ENCODE data around the gene AP1AR. TPM values are rescaled to one million over a fixed set of nuclear protein-coding genes. Genes with fewer than 3 reads are reported as not detected.

Gene AP1AR
- total and polyA plus RNA-seq, 7 experiments from 2014 or later, result 7.3 to 23.8 (median 17.0) TPM

DNA sequence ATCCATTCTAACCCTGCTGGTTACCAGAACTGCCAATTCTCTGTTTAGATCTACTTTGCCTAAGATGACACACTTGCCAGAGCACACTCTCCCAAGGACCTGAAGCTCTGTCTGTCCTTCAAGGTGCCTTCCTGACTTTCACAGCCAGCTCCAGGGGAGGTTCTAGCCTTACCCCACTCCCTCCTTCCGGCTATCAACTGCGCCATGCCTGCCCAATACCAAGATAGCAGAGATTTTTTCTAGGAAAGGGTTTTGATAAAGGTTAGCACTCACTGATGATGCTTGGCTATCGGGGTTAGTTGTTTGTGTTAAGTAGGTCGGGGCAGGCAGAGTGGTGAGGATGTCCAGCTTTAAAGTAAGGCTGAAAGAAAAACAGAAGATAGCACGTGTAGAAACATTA lies 79.9 kb downstream of the AP1AR start:
- no peaks in the 10 kb centered on the region for H3K4me1 ChIP-seq (ENCODE audit: control insufficient read depth in 2 of 2, insufficient read depth in 2 of 2, low read length in 2 of 2)
- peaks cover 0 to 31% (median 12%) of the 10 kb centered on the region in 5 donors for H3K36me3 Mint-ChIP-seq
- DNase-seq, result no peak
- no peaks in the 10 kb centered on the region for H3K27me3 ChIP-seq (ENCODE audit: control insufficient read depth in 2 of 2, insufficient read depth in 2 of 2, low read length in 2 of 2)
- ATAC-seq, result no peak
- no peaks in the 10 kb centered on the region for H3K27me3 Mint-ChIP-seq
- CTCF ChIA-PET, result no interaction called here
- intact Hi-C loops (cut with micrococcal nuclease), result no loop called here
- no peaks in the 10 kb centered on the region for H3K9me3 ChIP-seq (ENCODE audit: control insufficient read depth in 2 of 3, low read length in 3 of 3)
- H3K36me3 ChIP-seq (ENCODE audit: control insufficient read depth in 2 of 3, insufficient read depth in 3 of 3, low read length in 3 of 3), result no peaks in the 10 kb centered on the region
- H3K4me3 ChIP-seq (ENCODE audit: low read length), result no peak overlapping the region
- no peak overlapping the region for H3K27ac Mint-ChIP-seq
- POLR2A ChIA-PET, result no interaction called here
- H3K4me3 Mint-ChIP-seq, result no peak overlapping the region
- H3K27ac ChIP-seq (ENCODE audit: low read depth, low read length), result no peak overlapping the region
- H3K9me3 Mint-ChIP-seq, result peaks cover 0 to 1% (median 0%) of the 10 kb centered on the region in 11 donors
- H3K4me1 Mint-ChIP-seq, result peaks cover 18 to 53% (median 25%) of the 10 kb centered on the region in 7 donors

DNA sequence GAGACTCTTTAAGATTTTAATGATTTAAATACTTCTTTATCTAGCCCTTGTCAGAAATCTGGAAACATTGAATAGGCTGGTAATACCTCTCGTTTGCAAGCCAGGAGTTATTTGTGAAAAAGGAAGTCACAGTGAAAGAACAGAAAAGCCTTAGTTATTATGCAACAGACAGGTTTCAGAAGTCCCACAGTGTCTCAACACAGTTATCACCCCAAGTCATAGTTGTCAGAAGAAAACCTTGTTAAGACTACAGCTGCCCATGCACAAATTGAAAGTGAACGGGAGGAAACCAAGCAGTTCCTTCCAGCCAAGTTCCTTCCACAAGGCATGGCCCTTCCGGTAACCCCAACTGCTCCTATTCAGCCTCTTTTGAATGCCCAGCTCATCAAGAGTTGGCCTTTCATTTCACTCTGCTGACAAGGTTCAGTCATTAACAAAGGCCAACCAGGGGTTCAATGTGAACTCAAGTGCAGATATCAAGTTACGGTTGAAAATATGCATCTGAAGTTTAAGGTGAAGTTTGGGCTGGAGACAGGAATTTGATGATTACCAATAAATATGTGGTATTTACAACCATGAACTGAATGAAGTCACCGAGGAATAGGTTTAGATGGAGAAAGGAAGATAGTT lies 81.1 kb downstream of the AP1AR start:
- intact Hi-C loops (cut with micrococcal nuclease), result no loop called here
- Mint-ChIP-seq H3K27ac (no peak overlapping the region), H3K36me3 (peaks cover 0 to 26% (median 16%) of the 10 kb centered on the region in 5 donors), H3K27me3 (no peaks in the 10 kb centered on the region), H3K4me3 (peak overlapping the region in 2 of 10 donors; percentile 1 to 13), H3K9me3 (peaks cover 0 to 5% (median 0%) of the 10 kb centered on the region in 11 donors), H3K4me1 (peaks cover 7 to 41% (median 21%) of the 10 kb centered on the region in 7 donors)
- peak; percentile 74 for ATAC-seq
- H3K27me3 ChIP-seq (ENCODE audit: control insufficient read depth in 2 of 2, insufficient read depth in 2 of 2, low read length in 2 of 2), result no peaks in the 10 kb centered on the region
- no peak overlapping the region for H3K27ac ChIP-seq (ENCODE audit: low read depth, low read length)
- CTCF ChIA-PET, result no interaction called here
- POLR2A ChIA-PET, result no interaction called here
- no peak overlapping the region for H3K4me3 ChIP-seq (ENCODE audit: low read length)
- H3K36me3 ChIP-seq (ENCODE audit: control insufficient read depth in 2 of 3, insufficient read depth in 3 of 3, low read length in 3 of 3), result no peaks in the 10 kb centered on the region
- no peaks in the 10 kb centered on the region for H3K4me1 ChIP-seq (ENCODE audit: control insufficient read depth in 2 of 2, insufficient read depth in 2 of 2, low read length in 2 of 2)
- H3K9me3 ChIP-seq (ENCODE audit: control insufficient read depth in 2 of 3, low read length in 3 of 3), result no peaks in the 10 kb centered on the region
- no peak for DNase-seq

DNA sequence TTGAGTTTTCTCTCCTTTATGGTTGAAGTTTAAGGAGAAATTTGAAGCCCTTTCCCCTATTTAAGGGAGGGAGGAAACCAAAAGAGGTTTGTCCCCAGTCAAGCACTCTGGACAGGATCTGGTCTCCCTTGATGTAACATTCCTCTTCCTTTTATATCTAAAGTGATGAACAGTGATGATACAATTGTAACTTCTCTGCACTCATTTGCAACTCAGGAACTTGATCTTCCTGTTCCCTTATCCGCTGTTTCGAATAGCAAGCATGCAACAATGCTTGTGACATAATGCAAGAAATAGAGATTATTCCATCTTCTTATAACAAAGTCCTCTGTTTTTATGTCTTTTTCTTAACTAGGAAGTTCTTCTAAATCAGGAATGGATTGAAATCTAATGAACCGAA lies 83.9 kb downstream of the AP1AR start:
- Mint-ChIP-seq H3K27ac (no peak overlapping the region), H3K4me3 (no peak overlapping the region), H3K27me3 (no peaks in the 10 kb centered on the region), H3K4me1 (peaks cover 0 to 23% (median 12%) of the 10 kb centered on the region in 7 donors), H3K9me3 (peaks cover 0 to 5% (median 0%) of the 10 kb centered on the region in 11 donors), H3K36me3 (peaks cover 0 to 29% (median 26%) of the 10 kb centered on the region in 5 donors)
- Histone ChIP-seq H3K4me3 (ENCODE audit: low read length) (no peak overlapping the region), H3K36me3 (ENCODE audit: control insufficient read depth in 2 of 3, insufficient read depth in 3 of 3, low read length in 3 of 3) (no peaks in the 10 kb centered on the region), H3K9me3 (ENCODE audit: control insufficient read depth in 2 of 3, low read length in 3 of 3) (no peaks in the 10 kb centered on the region), H3K27ac (ENCODE audit: low read depth, low read length) (no peak overlapping the region), H3K4me1 (ENCODE audit: control insufficient read depth in 2 of 2, insufficient read depth in 2 of 2, low read length in 2 of 2) (no peaks in the 10 kb centered on the region), H3K27me3 (ENCODE audit: control insufficient read depth in 2 of 2, insufficient read depth in 2 of 2, low read length in 2 of 2) (no peaks in the 10 kb centered on the region)
- intact Hi-C loops (cut with micrococcal nuclease), result no loop called here
- ChIA-PET POLR2A (no interaction called here), CTCF (no interaction called here)
- DNase-seq (no peak), ATAC-seq (no peak)

DNA sequence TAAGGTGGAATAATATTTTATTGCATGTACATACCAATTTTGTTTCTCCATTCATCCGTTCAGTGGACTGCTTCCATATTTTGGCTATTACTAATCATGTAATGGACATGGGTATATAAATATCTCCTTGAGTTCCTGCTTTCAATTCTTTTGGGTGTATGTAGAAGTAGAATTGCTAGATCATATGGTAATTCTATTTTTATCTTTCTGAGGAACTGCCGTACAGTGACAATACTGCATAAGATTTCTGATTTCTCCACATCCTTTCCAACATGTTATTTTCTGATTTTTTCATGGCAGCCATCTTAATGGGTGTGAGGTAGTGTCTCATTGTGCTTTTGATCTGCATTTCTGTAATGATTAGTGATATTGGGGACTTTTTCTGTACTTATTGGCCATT lies 84.8 kb downstream of the AP1AR start:
- Histone ChIP-seq H3K27ac (ENCODE audit: low read depth, low read length) (no peak overlapping the region), H3K36me3 (ENCODE audit: control insufficient read depth in 2 of 3, insufficient read depth in 3 of 3, low read length in 3 of 3) (no peaks in the 10 kb centered on the region), H3K4me3 (ENCODE audit: low read length) (no peak overlapping the region), H3K27me3 (ENCODE audit: control insufficient read depth in 2 of 2, insufficient read depth in 2 of 2, low read length in 2 of 2) (no peaks in the 10 kb centered on the region), H3K4me1 (ENCODE audit: control insufficient read depth in 2 of 2, insufficient read depth in 2 of 2, low read length in 2 of 2) (no peaks in the 10 kb centered on the region), H3K9me3 (ENCODE audit: control insufficient read depth in 2 of 3, low read length in 3 of 3) (no peaks in the 10 kb centered on the region)
- ChIA-PET POLR2A (no interaction called here), CTCF (no interaction called here)
- ATAC-seq, result peak; percentile 60
- Mint-ChIP-seq H3K4me1 (peaks cover 5 to 28% (median 9%) of the 10 kb centered on the region in 7 donors), H3K9me3 (peaks cover 0 to 5% (median 0%) of the 10 kb centered on the region in 11 donors), H3K27me3 (no peaks in the 10 kb centered on the region), H3K4me3 (no peak overlapping the region), H3K36me3 (peaks cover 0 to 31% (median 26%) of the 10 kb centered on the region in 5 donors), H3K27ac (no peak overlapping the region)
- intact Hi-C loops (cut with micrococcal nuclease), result no loop called here
- DNase-seq, result no peak

DNA sequence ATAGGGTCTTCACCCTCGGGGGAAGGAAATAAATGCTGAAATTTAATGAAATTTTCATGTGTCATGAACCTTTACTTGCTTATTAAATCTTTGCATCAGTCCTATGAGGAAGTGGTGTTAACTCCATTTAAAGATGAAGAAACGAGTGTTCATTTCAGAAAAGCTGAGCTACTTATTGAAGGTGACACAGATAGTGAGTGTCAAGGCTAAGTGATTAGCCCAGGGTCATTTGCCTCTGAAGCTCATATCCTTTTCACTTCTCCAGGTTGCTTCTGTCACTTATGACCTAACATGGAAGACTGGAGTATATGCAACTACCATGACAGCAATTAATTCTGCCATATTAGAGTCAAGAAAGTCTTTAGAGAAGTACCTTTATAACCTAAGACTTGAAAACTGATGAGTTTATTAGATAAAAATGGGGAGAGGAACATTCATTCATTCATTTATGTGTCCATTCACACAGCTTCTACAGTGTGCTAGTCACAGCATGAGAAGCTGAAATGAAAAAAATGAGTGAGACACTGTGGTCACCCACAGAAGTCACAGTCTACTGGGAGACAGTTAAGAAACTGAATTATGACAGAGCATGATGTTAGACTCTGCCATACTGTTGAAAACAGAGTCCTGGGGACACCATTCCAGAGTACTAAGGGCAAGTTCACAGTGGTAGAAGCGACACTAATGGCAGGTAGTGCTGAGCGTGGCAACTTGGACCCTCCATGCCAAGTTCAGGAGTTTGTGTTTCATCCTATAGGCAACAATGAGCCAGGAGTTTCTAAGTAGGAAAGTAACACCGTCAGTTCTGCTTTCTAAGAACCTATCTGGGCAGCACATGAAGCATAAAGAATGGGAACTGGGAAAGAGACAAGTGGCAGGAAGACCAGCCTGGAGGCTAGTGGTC lies 86.9 kb downstream of the AP1AR start:
- Histone ChIP-seq H3K4me3 (ENCODE audit: low read length) (no peak overlapping the region), H3K36me3 (ENCODE audit: control insufficient read depth in 2 of 3, insufficient read depth in 3 of 3, low read length in 3 of 3) (no peaks in the 10 kb centered on the region), H3K4me1 (ENCODE audit: control insufficient read depth in 2 of 2, insufficient read depth in 2 of 2, low read length in 2 of 2) (no peaks in the 10 kb centered on the region), H3K27ac (ENCODE audit: low read depth, low read length) (no peak overlapping the region), H3K9me3 (ENCODE audit: control insufficient read depth in 2 of 3, low read length in 3 of 3) (no peaks in the 10 kb centered on the region), H3K27me3 (ENCODE audit: control insufficient read depth in 2 of 2, insufficient read depth in 2 of 2, low read length in 2 of 2) (no peaks in the 10 kb centered on the region)
- ChIA-PET CTCF (no interaction called here), POLR2A (no interaction called here)
- Mint-ChIP-seq H3K36me3 (peaks cover 0 to 31% (median 28%) of the 10 kb centered on the region in 5 donors), H3K4me3 (no peak overlapping the region), H3K27ac (peak overlapping the region in 3 of 9 donors; percentile 4 to 43 (median 39)), H3K27me3 (no peaks in the 10 kb centered on the region), H3K4me1 (peaks cover 10 to 37% (median 17%) of the 10 kb centered on the region in 7 donors), H3K9me3 (peaks cover 0 to 5% (median 0%) of the 10 kb centered on the region in 11 donors)
- intact Hi-C loops (cut with micrococcal nuclease), result no loop called here
- peak; percentile 40 for ATAC-seq
- DNase-seq, result no peak

All from naive thymus-derived CD4-positive, alpha-beta T cell (primary cell).